Naive thymus-derived CD4-positive, alpha-beta T cell (primary cell): ENCODE results near the gene TUT4. TPM values are rescaled to one million over a fixed set of nuclear protein-coding genes. Genes with fewer than 3 reads are reported as not detected.

Source experiments
- ATAC-seq: fragments of 150-1000 bp; cut with Tn5 transposase; 2 replicates; pipeline ENCODE4 v1.10.0; 2021; ENCODE audit warnings: mild to moderate bottlenecking, moderate library complexity
- CTCF ChIA-PET: fragments of 350-600 bp; sonication (Branson Sonifier 250); formaldehyde crosslinking; loops from one replicate; lab custom pipeline; 2021; ENCODE audit warnings: antibody characterized with exemption; lab: Charles Lee
- POLR2A ChIA-PET: fragments of 350-600 bp; sonication (Branson Sonifier 250); formaldehyde crosslinking; loops from one replicate; lab custom pipeline; 2021; ENCODE audit warnings: antibody characterized with exemption, inconsistent platforms; lab: Charles Lee
- DNase-seq, 9 donors: peaks; one replicate each; pipeline versions ENCODE4 v3.0.0 to v3.0.0-alpha.2; 2020 to 2022; ENCODE audit warnings: mixed read lengths in 1 of 9
- H3K27ac ChIP-seq: one replicate; pipeline ENCODE4 v1.7.0; 2013; ENCODE audit warnings: mild to moderate bottlenecking, low read depth, low read length, moderate library complexity
- H3K27me3 ChIP-seq, 2 donors: one replicate each; pipeline ENCODE4 v1.7.0; 2013; ENCODE audit warnings: low read length in 2 of 2, mild to moderate bottlenecking in 2 of 2, moderate library complexity in 2 of 2; ENCODE audit not compliant: control insufficient read depth in 2 of 2, insufficient read depth in 2 of 2
- H3K36me3 ChIP-seq, 3 experiments: 1 replicate in 2 of 3; 2 replicates in 1 of 3; pipeline ENCODE4 v1.7.0; 2013; ENCODE audit warnings: low read length in 3 of 3, mild to moderate bottlenecking in 3 of 3, moderate library complexity in 1 of 3; ENCODE audit not compliant: insufficient read depth in 3 of 3, control insufficient read depth in 2 of 3
- H3K4me1 ChIP-seq, 2 donors: one replicate each; pipeline ENCODE4 v1.7.0; 2013; ENCODE audit warnings: low read length in 2 of 2, mild to moderate bottlenecking in 2 of 2, moderate library complexity in 1 of 2; ENCODE audit not compliant: control insufficient read depth in 2 of 2, insufficient read depth in 2 of 2
- H3K4me3 ChIP-seq: 2 replicates; pipeline ENCODE4 v1.7.0; 2013; ENCODE audit warnings: mild to moderate bottlenecking, low read length
- H3K9me3 ChIP-seq, 3 experiments: 1 replicate in 2 of 3; 2 replicates in 1 of 3; pipeline ENCODE4 v1.7.0; 2013; ENCODE audit warnings: low read length in 3 of 3; ENCODE audit not compliant: control insufficient read depth in 2 of 3
- H3K27ac Mint-ChIP-seq, 9 donors: one replicate each; pipeline ENCODE4 v1.8.0; 2020 to 2022; ENCODE audit warnings: mixed read lengths in 9 of 9, mild to moderate bottlenecking in 8 of 9, moderate library complexity in 5 of 9, inconsistent platforms in 2 of 9
- H3K27me3 Mint-ChIP-seq, 5 donors: one replicate each; pipeline ENCODE4 v1.8.0; 2021 to 2022; ENCODE audit warnings: mixed read lengths in 5 of 5, mild to moderate bottlenecking in 1 of 5
- H3K36me3 Mint-ChIP-seq, 5 donors: one replicate each; pipeline ENCODE4 v1.8.0; 2020 to 2022; ENCODE audit warnings: mixed read lengths in 5 of 5, mild to moderate bottlenecking in 3 of 5, inconsistent platforms in 1 of 5
- H3K4me1 Mint-ChIP-seq, 7 donors: one replicate each; pipeline ENCODE4 v1.8.0; 2020 to 2022; ENCODE audit warnings: mixed read lengths in 7 of 7, mild to moderate bottlenecking in 3 of 7, inconsistent platforms in 1 of 7
- H3K4me3 Mint-ChIP-seq, 10 donors: one replicate each; pipeline ENCODE4 v1.8.0; 2020 to 2022; ENCODE audit warnings: mild to moderate bottlenecking in 10 of 10, mixed read lengths in 10 of 10, moderate library complexity in 6 of 10, inconsistent platforms in 2 of 10
- H3K9me3 Mint-ChIP-seq, 11 donors: one replicate each; pipeline ENCODE4 v1.8.0; 2020 to 2022; ENCODE audit warnings: mixed read lengths in 11 of 11, mild to moderate bottlenecking in 4 of 11, inconsistent platforms in 1 of 11, moderate library complexity in 1 of 11
- intact Hi-C, 2 donors: fragments of 100-400 bp; cut with micrococcal nuclease; formaldehyde crosslinking; loops; one replicate each; pipeline ENCODE4 v1.15.1; 2023
- polyA plus RNA-seq, 2 donors: library from polyadenylated mRNA; unstranded; fragments of 300-500 nt; fragmentation: Illumina TruSeq; gene quantifications; one replicate each; pipeline ENCODE4 v1.2.3, GENCODE V29; 2021
- total RNA-seq, 6 experiments: library from RNA in 5 of 6; stranded (reverse) in 5 of 6; gene quantifications; 1 replicate in 5 of 6; 2 replicates in 1 of 6; pipeline ENCODE4 v1.2.3 and lab custom pipeline; 2021 to 2026

TUT4 gene
- total and polyA plus RNA-seq, 7 experiments from 2014 or later = 32.8 to 169 (median 127) TPM

DNA sequence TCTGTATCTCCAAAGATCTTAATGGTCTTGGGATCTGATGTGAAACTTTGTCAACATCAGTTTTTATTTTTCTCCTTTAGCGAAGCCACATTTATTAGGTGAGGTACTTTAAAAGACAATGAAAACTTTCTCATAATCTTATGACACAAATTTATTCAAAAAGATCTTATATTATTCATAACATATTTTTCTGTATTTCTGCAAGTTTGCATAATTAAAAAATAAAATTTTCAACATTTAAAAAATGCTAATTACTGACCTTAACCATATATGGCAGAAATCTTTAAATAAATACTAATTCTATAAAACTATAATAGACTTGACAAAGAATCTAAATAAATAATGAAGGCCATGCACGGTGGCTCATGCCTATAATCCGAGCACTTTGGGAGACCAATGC, 75.9 kb downstream of the TUT4 start:
- Histone ChIP-seq H3K36me3 (peaks cover 0 to 33% (median 18%) of the 10 kb centered on the region in 3 experiments), H3K9me3 (no peaks in the 10 kb centered on the region), H3K27me3 (no peaks in the 10 kb centered on the region), H3K4me1 (no peaks in the 10 kb centered on the region), H3K27ac (no peak overlapping the region), H3K4me3 (no peak overlapping the region)
- Mint-ChIP-seq H3K4me1 (peaks cover 0 to 18% (median 8%) of the 10 kb centered on the region in 7 donors), H3K27ac (no peak overlapping the region), H3K9me3 (no peaks in the 10 kb centered on the region), H3K36me3 (peaks cover 4 to 33% (median 10%) of the 10 kb centered on the region in 5 donors), H3K4me3 (no peak overlapping the region), H3K27me3 (no peaks in the 10 kb centered on the region)
- ATAC-seq (no peak), DNase-seq (no peak)
- CTCF ChIA-PET = no interaction called here
- intact Hi-C loops = no loop called here
- POLR2A ChIA-PET = no interaction called here

DNA sequence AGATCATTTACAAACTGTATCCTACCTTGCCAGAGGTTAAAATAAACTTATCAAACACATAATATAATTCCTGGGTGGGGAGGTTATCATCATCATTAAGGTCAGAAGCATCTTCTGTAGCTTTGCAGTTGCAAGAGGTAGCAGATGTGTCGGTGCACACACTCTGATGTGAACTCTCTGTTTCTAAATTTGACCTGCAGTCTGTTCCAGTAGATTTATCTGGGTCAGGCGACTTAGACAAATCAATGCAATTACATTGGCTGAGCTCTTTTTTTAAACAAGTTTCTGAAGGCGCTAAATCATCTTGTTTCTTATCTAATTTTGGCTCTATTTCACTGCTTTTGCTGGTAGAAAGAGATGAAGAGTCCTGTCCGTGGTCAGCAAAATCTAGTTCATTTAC, 78.1 kb downstream of the TUT4 start:
- Histone ChIP-seq H3K4me1 (no peaks in the 10 kb centered on the region), H3K36me3 (peaks cover 0 to 24% (median 9%) of the 10 kb centered on the region in 3 experiments), H3K27me3 (no peaks in the 10 kb centered on the region), H3K27ac (no peak overlapping the region), H3K9me3 (no peaks in the 10 kb centered on the region), H3K4me3 (no peak overlapping the region)
- DNase-seq (no peak), ATAC-seq (no peak)
- no peaks in the 10 kb centered on the region for H3K9me3 Mint-ChIP-seq
- ChIA-PET CTCF (interaction anchor here (1.2 to 2.5 kb wide), 2 partner anchors 11 to 211 kb away, joined by 4 to 12 read pairs; no protein-coding TSS in a partner anchor), POLR2A (interaction anchor here (0.7 kb wide), 2 partner anchors 11 to 23 kb away, joined by 3 to 5 read pairs; no protein-coding TSS in a partner anchor)
- peaks cover 0 to 21% (median 8%) of the 10 kb centered on the region in 7 donors for H3K4me1 Mint-ChIP-seq
- no peak overlapping the region for H3K27ac Mint-ChIP-seq
- H3K4me3 Mint-ChIP-seq = no peak overlapping the region
- intact Hi-C loops = loop anchor here in 1 of 2 donors (5.0 kb wide), 1 partner anchor 53 kb away; no protein-coding TSS in a partner anchor
- no peaks in the 10 kb centered on the region for H3K27me3 Mint-ChIP-seq
- H3K36me3 Mint-ChIP-seq = peaks cover 7 to 40% (median 17%) of the 10 kb centered on the region in 5 donors

DNA sequence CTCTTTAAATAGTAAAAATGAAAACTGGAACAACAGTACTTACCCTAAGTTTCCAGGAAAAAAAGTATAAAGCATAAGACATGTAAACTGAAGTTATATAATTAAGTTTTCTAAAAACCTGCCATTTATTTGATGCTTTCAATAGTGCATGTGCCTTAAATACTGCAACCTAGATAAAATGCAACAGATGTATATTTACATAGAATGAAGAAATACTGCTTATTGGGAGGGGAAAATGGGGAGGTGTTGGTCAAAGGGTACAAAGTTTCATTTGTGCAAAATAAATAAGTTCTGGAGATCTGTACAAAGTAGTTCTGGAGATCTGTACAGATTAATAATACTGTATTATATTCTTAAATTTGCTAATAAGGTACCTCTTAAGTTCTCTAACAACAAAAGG, 79.9 kb downstream of the TUT4 start:
- Mint-ChIP-seq H3K4me3 (no peak overlapping the region), H3K27ac (peak overlapping the region in 3 of 9 donors; percentile 32 to 42 (median 42)), H3K36me3 (peaks cover 7 to 46% (median 17%) of the 10 kb centered on the region in 5 donors), H3K4me1 (peaks cover 0 to 21% (median 8%) of the 10 kb centered on the region in 7 donors), H3K9me3 (no peaks in the 10 kb centered on the region), H3K27me3 (no peaks in the 10 kb centered on the region)
- peaks cover 0 to 9% (median 9%) of the 10 kb centered on the region in 3 experiments for H3K36me3 ChIP-seq
- H3K27ac ChIP-seq = no peak overlapping the region
- intact Hi-C loops = loop anchor here in 1 of 2 donors (5.0 kb wide), 1 partner anchor 51 kb away; no protein-coding TSS in a partner anchor
- H3K27me3 ChIP-seq = no peaks in the 10 kb centered on the region
- ChIA-PET POLR2A (no interaction called here), CTCF (no interaction called here)
- no peaks in the 10 kb centered on the region for H3K4me1 ChIP-seq
- ATAC-seq (no peak), DNase-seq (no peak)
- no peaks in the 10 kb centered on the region for H3K9me3 ChIP-seq
- no peak overlapping the region for H3K4me3 ChIP-seq

DNA sequence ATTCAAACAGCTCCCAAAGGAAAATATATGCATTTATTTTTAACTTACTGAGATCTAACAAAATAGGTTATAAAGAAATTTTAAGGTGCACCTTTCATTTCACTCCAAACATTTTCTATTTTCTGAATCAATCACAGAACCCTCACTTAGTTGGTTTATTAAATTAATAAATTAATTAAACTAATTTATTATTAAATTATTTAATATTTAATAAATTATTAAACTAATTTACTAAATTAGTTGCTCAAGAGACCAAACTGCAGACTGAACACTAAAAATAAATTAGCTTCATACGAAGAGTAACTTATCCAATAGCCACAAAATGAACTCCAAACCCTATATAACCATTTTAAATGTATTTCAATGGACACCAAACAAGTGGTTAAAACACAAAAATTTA, 80.5 kb downstream of the TUT4 start:
- no peaks in the 10 kb centered on the region for H3K4me1 ChIP-seq
- Mint-ChIP-seq H3K4me1 (peaks cover 0 to 21% (median 8%) of the 10 kb centered on the region in 7 donors), H3K27ac (peak overlapping the region in 1 of 9 donors; percentile 43), H3K27me3 (no peaks in the 10 kb centered on the region), H3K4me3 (no peak overlapping the region), H3K36me3 (peaks cover 7 to 50% (median 20%) of the 10 kb centered on the region in 5 donors), H3K9me3 (no peaks in the 10 kb centered on the region)
- ATAC-seq = no peak
- no peak overlapping the region for H3K27ac ChIP-seq
- DNase-seq = no peak
- no peaks in the 10 kb centered on the region for H3K9me3 ChIP-seq
- H3K27me3 ChIP-seq = no peaks in the 10 kb centered on the region
- intact Hi-C loops = loop anchor here in 1 of 2 donors (5.0 kb wide), 1 partner anchor 50 kb away; no protein-coding TSS in a partner anchor
- peaks cover 0 to 9% (median 7%) of the 10 kb centered on the region in 3 experiments for H3K36me3 ChIP-seq
- ChIA-PET POLR2A (interaction anchor here (0.7 to 1.1 kb wide), 4 partner anchors 9 to 169 kb away, joined by 3 to 5 read pairs (median 4); no protein-coding TSS in a partner anchor), CTCF (no interaction called here)
- H3K4me3 ChIP-seq = no peak overlapping the region

DNA sequence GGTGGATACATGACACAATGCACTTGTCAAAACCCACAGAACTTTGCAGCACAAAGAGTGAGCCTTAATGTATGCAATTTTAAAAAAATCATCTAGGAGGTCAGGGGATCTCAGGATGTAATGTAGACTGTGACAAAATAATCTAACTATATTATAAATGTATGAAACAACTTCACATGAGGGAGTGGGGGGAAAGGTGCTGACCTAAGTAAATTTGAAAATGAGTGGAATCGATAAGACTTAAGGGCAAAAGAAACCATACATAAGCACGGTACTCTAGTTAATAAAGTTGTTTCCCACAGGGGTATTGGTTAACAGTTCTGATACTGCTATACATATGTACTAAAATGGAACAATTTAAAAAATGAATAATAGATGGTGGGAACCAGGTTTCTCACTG, 83.8 kb downstream of the TUT4 start:
- Histone ChIP-seq H3K36me3 (peaks cover 0 to 4% (median 0%) of the 10 kb centered on the region in 3 experiments), H3K4me1 (no peaks in the 10 kb centered on the region), H3K9me3 (no peaks in the 10 kb centered on the region), H3K4me3 (no peak overlapping the region), H3K27me3 (no peaks in the 10 kb centered on the region), H3K27ac (no peak overlapping the region)
- H3K4me1 Mint-ChIP-seq = peaks cover 0 to 15% (median 12%) of the 10 kb centered on the region in 7 donors
- H3K36me3 Mint-ChIP-seq = peaks cover 3 to 48% (median 19%) of the 10 kb centered on the region in 5 donors
- no peaks in the 10 kb centered on the region for H3K9me3 Mint-ChIP-seq
- CTCF ChIA-PET = no interaction called here
- intact Hi-C loops = no loop called here
- no peak overlapping the region for H3K4me3 Mint-ChIP-seq
- ATAC-seq (no peak), DNase-seq (no peak)
- POLR2A ChIA-PET = no interaction called here
- H3K27ac Mint-ChIP-seq = no peak overlapping the region
- no peaks in the 10 kb centered on the region for H3K27me3 Mint-ChIP-seq

DNA sequence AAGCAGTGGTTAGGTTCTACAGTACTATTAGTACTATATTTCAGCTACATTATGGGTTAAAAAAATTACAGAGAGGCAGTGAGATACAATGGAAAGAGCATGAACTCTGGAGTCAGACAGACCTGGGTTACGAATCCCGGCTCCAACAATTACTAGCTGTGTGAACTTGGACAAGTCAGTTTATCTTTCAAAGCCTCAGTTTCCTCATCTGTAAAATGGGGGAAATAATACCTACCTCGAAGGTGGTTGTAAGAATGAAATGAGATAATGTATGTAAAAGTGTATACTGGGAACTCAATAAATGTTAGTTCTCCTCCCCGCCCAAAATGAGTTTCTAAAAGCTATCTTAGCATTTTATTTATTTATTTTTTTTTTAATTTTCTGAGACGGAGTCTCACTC, 89.0 kb downstream of the TUT4 start:
- H3K27ac ChIP-seq = no peak overlapping the region
- no peaks in the 10 kb centered on the region for H3K27me3 ChIP-seq
- intact Hi-C loops = no loop called here
- Mint-ChIP-seq H3K4me1 (peaks cover 0 to 11% (median 4%) of the 10 kb centered on the region in 7 donors), H3K36me3 (peaks cover 0 to 27% (median 12%) of the 10 kb centered on the region in 5 donors), H3K4me3 (no peak overlapping the region), H3K27me3 (no peaks in the 10 kb centered on the region), H3K27ac (peak overlapping the region in 1 of 9 donors; percentile 41), H3K9me3 (no peaks in the 10 kb centered on the region)
- CTCF ChIA-PET = interaction anchor here (2.5 kb wide), 1 partner anchor 11 kb away, joined by 12 read pairs; no protein-coding TSS in a partner anchor
- H3K9me3 ChIP-seq = no peaks in the 10 kb centered on the region
- H3K4me3 ChIP-seq = no peak overlapping the region
- peaks cover 0 to 9% (median 7%) of the 10 kb centered on the region in 3 experiments for H3K36me3 ChIP-seq
- POLR2A ChIA-PET = interaction anchor here (0.6 to 0.8 kb wide), 3 partner anchors 11 to 129 kb away, joined by 3 to 5 read pairs (median 3); no protein-coding TSS in a partner anchor
- DNase-seq = no peak
- ATAC-seq = no peak
- no peaks in the 10 kb centered on the region for H3K4me1 ChIP-seq
